ENCODE measurements around the gene DYNC2H1.
A peak's percentile ranks its signal among the peaks of the same experiment; 100 is the strongest.
"Not testable (repeated sequence)": the region's sequence is repeated elsewhere in the genome, so short reads cannot be mapped to it uniquely, and the experiment has no call there.

Gene DYNC2H1

DNA sequence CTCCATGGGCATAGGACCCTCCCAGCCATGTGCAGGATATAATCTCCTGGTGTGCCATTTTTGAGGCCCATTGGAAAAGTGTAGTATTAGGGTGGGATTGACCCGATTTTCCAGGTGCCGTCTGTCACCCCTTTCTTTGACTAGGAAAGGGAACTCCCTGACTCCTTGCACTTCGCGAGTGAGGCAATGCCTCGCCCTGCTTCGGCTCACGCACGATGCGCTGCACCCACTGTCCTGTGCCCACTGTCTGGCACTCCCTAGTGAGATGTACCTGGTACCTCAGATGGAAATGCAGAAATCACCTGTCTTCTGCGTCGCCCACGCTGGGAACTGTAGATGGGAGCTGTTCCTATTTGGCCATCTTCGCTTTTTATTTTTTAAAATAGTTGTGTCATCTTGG, 32.8 kb downstream of the DYNC2H1 start:
- not testable (repeated sequence) for DNase-seq (ENCODE audit: low read depth)

DNA sequence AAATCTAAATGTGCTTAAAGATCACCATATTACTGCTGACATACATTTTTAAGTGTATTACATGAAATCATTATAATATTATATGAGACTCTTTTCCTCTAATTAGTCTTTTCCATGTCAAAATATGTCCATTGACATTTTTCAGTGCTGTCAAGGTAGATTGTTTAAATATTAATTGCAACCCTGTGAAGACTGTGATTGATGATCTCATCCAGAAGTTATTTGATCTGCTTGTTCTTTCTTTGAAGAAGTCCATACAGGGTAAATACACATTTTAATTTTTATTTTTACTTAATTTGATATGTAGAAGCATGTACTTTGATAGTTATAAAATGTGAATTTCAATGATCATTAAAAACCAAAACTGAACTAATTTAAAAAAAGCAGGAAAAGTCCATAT, 38.4 kb downstream of the DYNC2H1 start:
- no peak for DNase-seq (ENCODE audit: low read depth)

DNA sequence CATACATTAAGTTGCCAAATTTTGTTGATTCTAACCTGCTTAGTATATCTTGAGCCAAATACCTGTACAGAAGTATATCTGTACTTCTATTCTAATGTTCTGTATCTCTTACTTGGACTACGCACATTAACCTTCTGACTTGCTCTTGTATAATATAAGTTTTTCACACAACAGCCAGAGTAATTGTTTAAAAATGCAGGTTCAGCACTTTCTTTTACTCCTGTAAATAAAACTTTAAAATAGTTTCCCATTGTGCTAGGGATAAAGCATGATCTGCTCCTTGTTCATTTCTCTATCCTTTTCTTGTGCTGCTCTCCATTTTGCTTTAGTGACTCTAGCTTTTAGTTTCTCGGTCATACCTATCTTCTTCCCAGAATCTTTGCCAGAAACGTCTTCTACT, 48.3 kb downstream of the DYNC2H1 start:
- no peak for DNase-seq (ENCODE audit: low read depth)

DNA sequence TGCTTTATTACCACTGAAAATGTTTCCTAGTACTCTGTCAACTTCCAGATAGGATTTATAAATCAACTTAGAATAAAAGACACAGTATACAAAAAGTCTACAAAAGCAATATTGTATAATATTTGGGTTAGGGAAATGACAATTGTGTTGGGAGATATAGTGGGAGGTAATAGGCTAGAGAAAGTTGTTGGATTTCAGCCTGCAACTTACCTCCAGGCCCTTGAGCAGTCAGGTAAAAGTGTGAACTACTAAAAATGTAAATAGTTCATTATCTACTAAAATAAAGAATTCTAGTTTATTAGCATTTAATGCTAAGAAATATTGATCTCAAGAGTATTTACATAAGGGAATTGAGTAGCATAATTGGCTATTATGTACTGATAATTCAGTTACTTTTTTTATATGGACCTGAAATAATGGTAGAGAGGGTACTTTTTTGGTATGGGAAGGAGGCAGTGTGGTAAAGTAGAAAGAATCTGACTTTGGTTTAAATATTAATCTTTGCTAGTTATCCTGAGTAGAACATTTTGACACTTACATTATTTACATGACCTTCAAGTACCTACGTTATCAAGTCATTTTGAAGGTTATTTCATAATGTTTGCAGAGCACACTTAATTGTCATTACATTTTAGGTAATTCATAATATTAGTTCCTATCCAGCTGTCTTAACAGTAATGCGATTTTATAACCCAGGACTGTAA, 55.0 kb downstream of the DYNC2H1 start:
- DNase-seq (ENCODE audit: low read depth) = no peak

DNA sequence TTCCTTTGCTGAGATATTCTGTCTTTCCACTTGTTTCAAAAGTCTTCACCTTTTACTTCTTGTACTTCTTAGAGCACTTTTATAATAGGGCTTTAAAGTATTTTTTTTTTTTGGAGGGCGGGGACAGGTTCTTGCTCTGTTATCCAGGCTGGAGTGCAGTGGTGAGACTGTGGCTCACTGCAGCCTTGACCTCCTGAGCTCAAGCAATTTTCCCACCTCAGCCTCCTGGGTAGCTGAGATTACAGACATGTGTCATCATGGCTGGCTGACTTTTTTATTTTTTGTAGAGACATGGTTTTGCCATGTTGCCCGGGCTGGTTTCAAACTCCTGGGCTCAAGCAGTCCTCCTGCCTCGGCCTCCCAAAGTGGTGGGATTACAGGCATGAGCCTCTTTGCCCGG, 57.9 kb downstream of the DYNC2H1 start:
- DNase-seq (ENCODE audit: low read depth) = no peak

DNA sequence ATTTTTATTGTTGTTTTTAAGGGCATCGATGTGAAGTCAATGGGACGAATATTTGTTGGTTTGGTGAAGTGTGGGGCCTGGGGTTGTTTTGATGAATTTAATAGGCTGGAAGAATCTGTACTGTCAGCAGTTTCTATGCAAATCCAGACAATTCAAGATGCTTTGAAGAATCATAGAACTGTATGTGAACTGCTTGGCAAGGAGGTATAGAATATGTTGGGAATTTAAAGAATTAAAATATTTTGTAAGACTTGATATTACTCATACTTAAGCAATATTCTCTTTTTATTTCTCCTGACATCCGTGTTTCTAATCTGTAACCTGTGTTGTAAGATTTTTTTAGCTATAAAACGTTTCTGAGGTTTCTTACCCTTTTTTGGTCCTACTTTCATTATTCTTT, 61.6 kb downstream of the DYNC2H1 start:
- peak; percentile 83 for DNase-seq (ENCODE audit: low read depth)

DNA sequence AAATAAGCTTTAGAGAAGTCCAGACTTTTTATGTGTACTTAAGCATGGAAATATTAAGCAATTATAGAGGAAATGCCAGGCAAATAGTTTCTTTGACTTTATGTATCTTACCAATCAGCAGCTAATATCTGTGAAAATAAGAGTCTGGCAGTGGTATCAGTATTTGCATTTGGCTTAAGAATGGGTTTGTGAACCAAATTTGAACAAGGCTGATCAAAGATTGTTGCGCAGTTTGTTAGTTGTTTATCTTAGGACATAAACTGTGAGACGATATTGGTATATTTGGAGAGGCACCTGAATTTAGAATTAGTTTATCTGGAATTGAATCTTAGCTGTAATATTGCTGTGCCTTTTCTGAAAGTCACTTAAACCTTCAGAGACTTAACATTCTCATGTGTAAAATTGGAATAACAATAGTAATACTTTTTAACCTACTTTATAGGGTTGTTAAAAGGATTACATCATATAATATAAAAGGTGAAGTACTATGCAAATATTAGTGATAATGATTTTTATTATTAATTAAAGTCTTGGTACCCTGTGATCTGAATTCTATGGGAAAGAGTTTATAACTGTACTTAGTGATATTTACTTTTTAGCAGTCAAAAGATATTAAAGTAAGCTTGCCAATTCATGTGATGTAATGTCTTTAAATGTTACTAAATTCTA, 66.4 kb downstream of the DYNC2H1 start:
- DNase-seq (ENCODE audit: low read depth) = no peak

DNA sequence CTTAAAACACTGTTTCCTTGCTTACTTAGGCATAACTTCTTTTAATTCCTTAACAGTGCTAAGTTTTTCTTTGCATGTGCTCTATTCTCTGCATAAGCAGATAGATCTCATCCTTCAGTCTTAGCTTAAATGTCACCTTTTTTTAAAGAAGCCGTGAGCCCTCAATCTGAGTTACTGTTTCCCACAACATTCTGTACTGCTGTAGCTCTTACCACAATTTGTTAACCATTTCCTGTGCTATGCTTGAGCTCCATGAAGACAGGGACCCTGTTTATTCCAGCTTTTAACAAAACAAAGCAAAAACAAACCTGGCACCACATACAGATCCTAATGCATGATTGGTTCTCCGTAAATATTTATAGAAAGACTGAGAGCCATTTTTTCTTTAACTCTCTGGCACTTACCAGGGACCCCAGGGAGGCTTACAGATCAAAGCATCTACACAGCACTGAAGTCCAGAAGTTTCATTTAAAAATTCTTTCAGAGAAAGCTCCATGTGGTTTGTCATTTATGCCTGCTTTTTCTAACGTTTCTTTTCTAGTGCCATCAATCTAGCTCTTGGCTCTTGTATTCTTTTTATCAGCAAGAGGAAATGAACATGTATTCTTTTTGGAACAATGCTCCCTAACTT, 74.9 kb downstream of the DYNC2H1 start:
- DNase-seq (ENCODE audit: low read depth) = no peak

DNA sequence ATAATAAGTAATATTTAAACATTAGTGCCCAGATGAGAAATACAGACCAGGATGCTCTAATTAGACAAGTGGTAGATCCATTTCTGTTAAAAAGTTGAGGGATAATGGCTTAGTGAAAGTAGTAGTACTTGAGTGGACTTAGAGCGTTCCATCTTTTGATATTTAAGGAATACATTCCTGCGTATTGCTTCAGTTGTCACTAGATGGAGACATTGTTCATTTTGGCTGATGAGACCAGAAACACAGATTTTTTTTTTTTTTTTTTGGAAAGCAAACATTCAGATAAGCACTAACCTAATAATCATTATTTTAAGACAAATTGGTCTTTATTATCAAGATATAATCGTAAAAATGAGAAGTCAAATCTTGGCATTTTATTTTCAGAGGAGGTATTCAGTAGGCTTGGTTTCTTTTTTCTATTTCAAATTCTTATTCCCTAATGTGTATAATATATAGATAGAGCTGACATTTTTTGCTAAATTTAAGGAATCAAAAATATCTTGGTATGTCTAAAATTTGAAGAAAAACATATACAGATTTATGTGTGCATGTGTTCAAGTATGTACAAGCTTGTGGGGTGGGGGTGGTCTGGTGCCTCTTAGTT, 92.9 kb downstream of the DYNC2H1 start:
- DNase-seq (ENCODE audit: low read depth) = peak; percentile 35

DNA sequence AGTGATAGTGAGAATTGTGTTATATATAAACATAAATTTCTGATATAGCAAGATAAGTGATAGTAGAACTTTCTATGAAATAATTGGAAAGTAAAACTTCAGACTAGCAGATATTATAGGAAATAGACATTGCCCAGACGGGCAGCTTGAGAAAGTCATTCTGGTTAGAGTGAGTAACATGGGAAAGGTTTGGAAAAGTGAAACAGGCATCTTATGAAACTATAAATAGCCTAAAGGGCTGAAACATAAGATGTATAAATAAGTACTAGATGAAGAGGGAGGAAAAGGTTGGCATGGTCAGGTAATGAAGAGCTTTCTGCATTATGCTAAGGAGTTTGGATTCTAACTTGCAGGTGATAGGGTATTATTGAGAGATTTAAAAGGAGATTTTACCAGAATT, 101.3 kb downstream of the DYNC2H1 start:
- DNase-seq (ENCODE audit: low read depth) = no peak

DNA sequence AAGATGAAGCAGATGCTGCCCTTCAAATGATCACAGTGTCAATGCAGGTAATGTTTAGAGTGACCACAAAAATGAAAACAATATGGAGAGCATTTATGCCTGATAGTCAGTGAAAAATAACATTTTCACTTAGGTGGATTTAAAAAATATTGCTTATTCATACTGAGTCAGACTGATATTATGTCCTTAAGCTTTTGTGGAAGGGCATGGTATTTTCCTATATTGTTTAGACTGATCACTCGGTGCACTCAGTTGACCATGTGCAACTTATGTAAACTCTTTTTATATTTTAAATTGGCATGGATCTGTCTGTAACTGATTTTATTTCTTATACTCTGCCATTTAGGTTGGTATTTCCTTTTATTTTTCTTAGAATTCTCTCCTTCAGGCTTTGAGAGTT, 106.6 kb downstream of the DYNC2H1 start:
- DNase-seq (ENCODE audit: low read depth) = no peak

DNA sequence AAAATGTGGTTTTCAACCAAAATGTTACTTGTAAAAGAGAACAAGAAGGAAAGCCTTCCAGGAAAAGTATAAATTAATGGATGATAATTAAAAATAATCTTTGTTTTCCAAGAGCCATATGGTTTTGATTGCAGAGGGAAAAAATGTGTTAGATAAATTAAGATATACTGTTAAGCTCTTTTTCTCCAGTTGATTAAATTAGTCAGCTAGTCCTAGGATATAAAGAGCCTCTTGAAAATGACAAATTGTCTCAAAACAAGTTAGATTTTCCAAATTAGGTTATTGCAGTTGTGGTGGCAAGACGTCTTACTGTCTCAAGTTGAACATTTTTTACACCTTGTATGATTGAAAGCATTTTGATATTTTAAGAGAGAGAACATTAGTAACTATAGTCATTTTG, 110.9 kb downstream of the DYNC2H1 start:
- no peak for DNase-seq (ENCODE audit: low read depth)

DNA sequence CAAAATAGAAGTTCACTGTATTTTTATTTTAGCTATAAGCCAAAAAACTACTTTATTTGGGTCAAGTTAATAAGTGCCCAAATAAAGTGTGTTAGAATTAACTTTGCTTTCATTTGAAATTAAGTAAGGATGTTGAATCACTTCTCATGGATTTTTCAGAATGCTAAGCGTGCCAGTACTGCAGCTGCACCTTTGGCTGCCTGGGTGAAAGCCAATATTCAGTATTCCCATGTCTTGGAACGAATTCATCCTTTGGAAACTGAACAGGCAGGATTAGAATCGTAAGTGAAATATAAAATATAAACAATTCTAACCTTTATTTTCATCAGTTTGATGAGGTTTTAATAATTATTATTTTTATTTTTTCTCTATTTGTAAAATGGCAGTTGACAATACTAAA, 113.6 kb downstream of the DYNC2H1 start:
- DNase-seq (ENCODE audit: low read depth) = no peak

DNA sequence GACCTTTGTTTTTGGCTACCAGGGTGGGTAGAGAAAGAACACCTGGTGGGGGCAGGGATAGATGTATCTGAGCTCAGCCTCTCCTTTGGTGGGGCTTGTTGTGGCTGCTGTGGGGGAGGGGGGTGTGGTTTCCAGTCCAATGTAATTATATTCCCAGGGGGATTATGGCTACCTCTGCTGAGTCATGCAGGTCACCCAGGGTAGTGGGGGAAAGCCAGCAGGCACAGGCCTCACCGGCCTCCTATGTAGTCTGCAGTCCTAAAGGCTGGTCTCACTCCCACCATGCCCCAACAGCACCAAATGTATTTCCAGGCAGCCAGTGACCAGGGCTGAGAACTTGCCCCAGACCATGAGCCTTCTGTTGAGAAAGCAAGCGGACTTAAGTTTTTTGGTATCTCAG, 119.6 kb downstream of the DYNC2H1 start:
- no peak for DNase-seq (ENCODE audit: low read depth)

DNA sequence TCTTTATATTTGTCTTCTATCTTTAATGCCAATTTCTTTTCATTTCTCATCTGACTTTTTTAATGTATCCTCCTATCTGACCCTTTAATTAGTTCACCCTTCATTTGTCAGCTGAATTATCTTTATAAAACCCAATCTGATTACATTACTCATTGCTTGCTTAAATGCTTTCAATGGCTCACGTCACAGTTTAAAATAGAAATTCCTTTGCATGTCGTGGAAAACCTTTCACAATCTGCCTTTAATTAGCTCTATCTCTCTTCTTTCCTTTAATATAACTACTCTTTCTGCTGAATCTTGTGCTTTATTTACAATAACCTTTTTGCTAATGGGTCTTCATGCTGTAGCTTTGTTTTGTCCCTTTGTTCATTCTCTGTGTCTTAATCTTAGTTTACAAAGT, 125.7 kb downstream of the DYNC2H1 start:
- peak; percentile 75 for DNase-seq (ENCODE audit: low read depth)

DNA sequence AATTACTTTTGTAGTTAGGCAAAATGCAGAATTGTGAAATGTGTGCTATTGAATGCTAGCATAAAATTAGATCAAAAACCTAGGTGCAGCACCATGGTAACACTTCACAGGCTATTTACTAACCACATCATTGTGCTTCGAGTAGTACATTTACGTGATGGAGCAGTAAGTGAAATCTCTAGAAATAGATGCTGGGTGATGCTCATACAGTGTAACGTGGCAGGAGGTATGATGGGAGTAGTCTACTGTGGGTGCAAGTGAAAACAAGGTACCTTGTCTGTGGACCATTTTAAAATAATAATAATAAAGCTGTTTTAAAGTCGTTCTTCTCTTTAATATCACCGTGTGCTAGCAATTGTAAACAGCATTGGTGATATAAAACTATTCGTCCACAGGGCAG, 132.3 kb downstream of the DYNC2H1 start:
- no peak for DNase-seq (ENCODE audit: low read depth)

DNA sequence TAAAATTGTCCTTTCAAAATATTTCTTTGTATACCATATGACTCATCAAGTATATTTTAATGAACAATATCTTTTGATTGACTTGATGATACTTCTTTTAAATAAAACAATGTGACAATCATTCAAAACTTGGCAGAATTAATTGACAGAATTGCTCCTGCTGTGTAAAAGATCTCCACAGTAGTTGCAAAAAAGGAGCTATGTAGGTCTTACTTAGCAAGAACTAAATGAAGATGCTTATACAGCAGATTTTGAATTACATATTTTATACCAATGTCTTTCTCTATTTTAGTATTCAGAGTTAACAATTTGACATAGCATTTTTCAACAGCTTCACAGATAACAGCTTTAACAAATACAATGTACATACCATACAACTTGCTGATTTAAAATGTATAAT, 144.9 kb downstream of the DYNC2H1 start:
- no peak for DNase-seq (ENCODE audit: low read depth)

DNA sequence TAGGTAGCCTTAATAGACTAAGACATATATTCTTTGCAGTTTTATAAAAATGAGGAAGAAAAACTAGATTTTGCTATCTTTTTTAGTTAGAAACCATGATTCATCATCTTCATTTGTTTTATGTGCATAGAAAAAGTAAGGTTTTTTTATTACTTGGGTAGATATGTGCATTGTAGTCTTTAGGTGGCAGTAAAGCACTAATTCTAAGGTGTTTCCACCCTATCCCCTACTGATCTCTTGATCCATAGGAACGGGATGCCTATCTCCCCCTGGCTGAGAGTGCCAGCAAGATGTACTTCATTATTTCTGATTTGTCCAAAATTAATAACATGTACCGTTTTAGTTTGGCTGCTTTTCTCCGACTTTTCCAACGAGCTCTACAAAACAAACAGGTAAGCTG, 148.1 kb downstream of the DYNC2H1 start:
- DNase-seq (ENCODE audit: low read depth) = no peak

DNA sequence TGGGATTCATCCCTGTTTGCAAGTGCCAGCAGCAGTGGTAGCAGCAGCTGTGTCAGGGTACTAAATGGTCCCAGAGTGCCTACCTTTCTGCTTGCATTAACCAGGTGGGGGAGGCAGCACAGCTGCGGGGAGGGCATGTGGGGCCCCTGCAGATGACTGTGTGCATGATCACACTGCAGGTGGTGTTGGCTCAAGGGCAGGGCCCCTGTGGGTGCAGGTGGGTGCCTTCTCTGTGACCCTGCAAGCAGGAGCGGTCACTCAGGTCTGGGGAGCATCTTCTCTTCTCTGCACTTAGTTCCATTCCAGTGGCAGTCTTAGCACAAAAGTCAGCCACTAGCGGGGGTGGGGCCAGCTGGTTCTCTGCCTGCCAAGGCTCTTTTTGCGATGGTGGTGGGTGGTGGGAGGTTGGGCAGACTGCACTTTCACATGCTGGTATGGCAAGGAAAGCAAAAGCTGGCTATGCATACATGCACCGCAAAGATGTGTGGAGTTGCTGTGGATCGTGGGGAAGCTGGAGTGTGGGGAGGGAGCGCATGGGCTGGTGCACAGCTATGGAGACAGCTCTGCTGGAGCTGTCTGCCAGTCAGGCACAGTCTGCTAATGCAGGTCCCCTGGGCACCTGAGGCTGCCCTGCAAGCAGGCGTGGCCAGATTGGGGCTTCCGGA, 157.1 kb downstream of the DYNC2H1 start:
- DNase-seq (ENCODE audit: low read depth) = no peak

DNA sequence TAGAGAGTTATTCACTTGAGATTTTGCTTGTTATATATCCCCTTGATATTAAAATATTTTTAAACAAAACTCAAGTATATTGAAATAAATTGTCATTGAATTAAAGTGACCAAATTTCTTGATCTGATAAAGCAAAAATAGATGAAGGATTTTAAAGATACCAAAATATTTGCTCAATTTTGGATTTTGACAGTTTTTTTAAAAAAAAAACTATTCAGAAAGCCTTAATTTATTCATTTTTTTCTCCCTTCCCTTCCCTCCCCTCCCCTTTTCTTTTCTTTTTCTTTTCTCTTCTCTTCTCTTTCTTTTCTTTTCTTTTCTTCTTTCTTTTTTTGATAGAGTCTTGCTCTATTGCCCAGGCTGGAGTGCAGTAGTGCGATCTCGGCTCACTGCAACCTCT, 163.7 kb downstream of the DYNC2H1 start:
- no peak for DNase-seq (ENCODE audit: low read depth)

DNA sequence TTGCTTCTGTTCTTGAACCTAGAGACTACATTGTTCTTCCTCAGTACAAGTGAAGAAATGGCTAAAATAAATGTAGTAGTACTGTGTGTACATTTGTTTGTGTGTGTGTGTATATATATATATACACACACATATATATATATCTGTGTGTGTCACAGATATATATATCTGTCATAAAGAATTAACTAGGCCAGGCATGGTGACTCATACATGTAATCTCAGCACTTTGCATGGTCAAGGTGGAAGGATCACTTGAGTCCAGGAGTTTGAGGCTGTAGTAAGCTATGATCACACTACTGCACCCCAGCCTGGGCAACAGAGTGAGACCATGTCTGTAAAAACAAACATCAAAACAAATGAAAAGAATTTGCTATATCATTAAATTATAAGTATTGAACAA, 164.8 kb downstream of the DYNC2H1 start:
- no peak for DNase-seq (ENCODE audit: low read depth)

DNA sequence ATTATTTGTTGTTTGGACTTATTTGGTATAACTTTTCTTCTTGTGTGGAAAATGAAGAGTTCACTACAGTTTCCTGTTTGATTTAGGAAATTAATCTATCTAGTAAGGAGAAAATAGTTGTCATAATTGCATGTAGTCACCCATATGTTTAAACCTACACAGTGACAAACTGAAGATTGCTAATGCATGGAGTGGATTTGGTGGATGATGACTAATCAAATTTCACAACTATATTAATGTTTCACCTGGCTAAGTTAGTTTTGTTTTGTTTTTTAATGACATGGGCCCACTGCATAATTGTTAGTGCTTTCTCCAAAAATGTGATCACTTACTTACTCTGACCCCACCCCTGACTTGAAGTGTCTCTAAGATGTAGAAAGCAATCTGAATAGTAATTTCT, 170.6 kb downstream of the DYNC2H1 start:
- no peak for DNase-seq (ENCODE audit: low read depth)

DNA sequence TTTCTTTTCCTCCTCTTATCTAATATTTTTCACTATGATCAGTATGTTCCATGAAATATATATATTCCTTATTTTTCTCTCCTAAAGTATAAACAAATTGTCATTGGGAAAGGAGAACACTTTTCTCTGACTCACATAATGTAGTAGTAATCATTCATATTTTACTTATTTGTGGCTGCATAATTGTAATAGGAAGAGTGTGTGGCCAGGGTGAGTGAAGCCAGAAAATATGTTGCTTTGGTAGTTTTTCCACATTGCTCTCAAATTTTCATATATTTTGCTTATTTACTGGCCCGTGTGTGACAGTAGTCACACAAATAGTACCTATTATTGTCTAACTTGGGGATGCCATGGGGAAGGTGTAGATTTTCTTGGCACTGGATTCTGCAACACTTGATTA, 172.1 kb downstream of the DYNC2H1 start:
- no peak for DNase-seq (ENCODE audit: low read depth)

Measured in fibroblast of gingiva (primary cell).